Measurements from ENCODE around the gene P3H2.

- no peak for TF ChIP-seq CTCF (IDR thresholded peaks at IDR 0.05)
- no peak for TF ChIP-seq POLR2A (IDR thresholded peaks at IDR 0.05)
Observed at GRCh38 chr3:189911001-189911400, 209.7 kb downstream of the P3H2 start.
